GM23338 (cell line): Measurements from ENCODE around the gene LGALSL. TPM values are rescaled to one million over a fixed set of nuclear protein-coding genes. Genes with fewer than 3 reads are reported as not detected.

ENCODE experiments used
- ATAC-seq: fragments of 200-7000 bp; cut with Tn5 transposase; 3 replicates; pipeline ENCODE4 v1.9.1; 2020
- DNase-seq: peaks from one replicate; pipeline ENCODE4 v3.0.0-alpha.2; 2015; ENCODE audit warnings: low spot score
- H2AFZ ChIP-seq: fragments of 200-600 bp; sonication (generic); 2 replicates; pipeline ENCODE4 v1.8.0; 2016; ENCODE audit warnings: antibody characterized with exemption, mild to moderate bottlenecking, moderate library complexity
- H3F3A ChIP-seq: fragments of 200-600 bp; sonication (generic); replicated peaks from 2 replicates; pipeline ENCODE4 v1.8.0; 2017; ENCODE audit warnings: antibody characterized with exemption, mixed run types, low read depth
- H3K27ac ChIP-seq: fragments of 200-600 bp; sonication (generic); 2 replicates; pipeline ENCODE4 v1.6.1; 2016; ENCODE audit warnings: low read depth
- H3K27me3 ChIP-seq: fragments of 200-600 bp; sonication (generic); 2 replicates; pipeline ENCODE4 v1.8.0; 2016; ENCODE audit warnings: mild to moderate bottlenecking, mixed run types, moderate library complexity; ENCODE audit not compliant: insufficient read depth
- H3K36me3 ChIP-seq: fragments of 200-600 bp; sonication (generic); 2 replicates; pipeline ENCODE4 v1.8.0; 2016; ENCODE audit warnings: mild to moderate bottlenecking; ENCODE audit not compliant: insufficient read depth
- H3K4me1 ChIP-seq: fragments of 200-600 bp; sonication (generic); 2 replicates; pipeline ENCODE4 v1.8.0; 2016; ENCODE audit warnings: mild to moderate bottlenecking, moderate library complexity; ENCODE audit not compliant: insufficient read depth
- H3K4me2 ChIP-seq: fragments of 200-600 bp; sonication (generic); 2 replicates; pipeline ENCODE4 v1.7.1; 2017; ENCODE audit warnings: mixed run types
- H3K4me3 ChIP-seq: fragments of 200-600 bp; sonication (generic); 2 replicates; pipeline ENCODE4 v1.6.1; 2016; ENCODE audit warnings: mixed run types
- H3K79me2 ChIP-seq: fragments of 200-600 bp; sonication (generic); replicated peaks from 2 replicates; pipeline ENCODE4 v1.8.0; 2017; ENCODE audit warnings: mild to moderate bottlenecking; ENCODE audit not compliant: insufficient read depth
- H3K9me2 ChIP-seq: fragments of 200-600 bp; sonication (generic); 2 replicates; pipeline ENCODE4 v1.8.0; 2017; ENCODE audit not compliant: insufficient read depth
- H4K20me1 ChIP-seq: fragments of 200-600 bp; sonication (generic); replicated peaks from 2 replicates; pipeline ENCODE4 v1.8.0; 2017; ENCODE audit warnings: mild to moderate bottlenecking; ENCODE audit not compliant: insufficient read depth
- H3K27ac Mint-ChIP-seq: 2 replicates; pipeline ENCODE4 v1.8.0; 2020; ENCODE audit warnings: inconsistent platforms, mild to moderate bottlenecking, moderate library complexity, mixed read lengths
- H3K27me3 Mint-ChIP-seq: 3 replicates; pipeline ENCODE4 v1.8.0; 2022; ENCODE audit warnings: low read depth, mild to moderate bottlenecking, moderate library complexity, mixed read lengths, inconsistent platforms; ENCODE audit not compliant: insufficient read depth, poor library complexity
- H3K36me3 Mint-ChIP-seq: 3 replicates; pipeline ENCODE4 v1.8.0; 2021; ENCODE audit warnings: low read depth, mild to moderate bottlenecking, inconsistent platforms, moderate library complexity, mixed read lengths
- H3K4me1 Mint-ChIP-seq: 3 replicates; pipeline ENCODE4 v1.8.0; 2020; ENCODE audit warnings: mild to moderate bottlenecking, inconsistent platforms, mixed read lengths
- H3K4me3 Mint-ChIP-seq: 3 replicates; pipeline ENCODE4 v1.8.0; 2021; ENCODE audit warnings: moderate library complexity, mild to moderate bottlenecking, inconsistent platforms, mixed read lengths
- H3K9me3 Mint-ChIP-seq: 3 replicates; pipeline ENCODE4 v1.8.0; 2020; ENCODE audit warnings: moderate library complexity, mild to moderate bottlenecking, inconsistent platforms, mixed read lengths
- CTCF ChIP-seq, 2 experiments: fragments of 200-600 bp in 1 of 2; sonication (generic) in 1 of 2; conservative IDR thresholded peaks; 2 replicates each; pipeline versions ENCODE4 v1.5.1 to v1.6.1; 2016 to 2017; ENCODE audit warnings: antibody characterized with exemption in 2 of 2, low read depth in 2 of 2, mild to moderate bottlenecking in 2 of 2, moderate library complexity in 1 of 2
- POLR2AphosphoS5 ChIP-seq: IDR thresholded peaks from 2 replicates; pipeline ENCODE4 v1.6.1; 2016; ENCODE audit warnings: antibody characterized with exemption, low read depth
- STAT1 ChIP-seq: IDR thresholded peaks from one replicate; pipeline ENCODE4 v1.6.1; 2016; ENCODE audit warnings: antibody characterized with exemption; ENCODE audit not compliant: unreplicated experiment
- polyA plus RNA-seq: library from polyadenylated mRNA; unstranded; fragments of >200 nt; fragmentation: Nextera tagmentation; extraction: Ambion mirVana; gene quantifications from 2 replicates; pipeline ENCODE4 v1.2.1, GENCODE V29; 2016
- total RNA-seq: library from RNA; depleted of rRNA; stranded (reverse); fragments of >200 nt; shearing (Covaris generic); gene quantifications from 2 replicates; pipeline ENCODE4 v1.2.3, GENCODE V29; 2014
- TF ChIP-seq, protein P1 (sequence below): fragments of 250-450 bp; sonication (Bioruptor Pico); IDR thresholded peaks from 2 replicates; pipeline ENCODE4 v1.5.0; 2020; ENCODE audit warnings: mild to moderate bottlenecking, moderate library complexity

LGALSL gene
- total and polyA plus RNA-seq, 2 experiments from 2014 or later: 20.6 to 28.4 TPM

- TF ChIP-seq, protein P1, sequence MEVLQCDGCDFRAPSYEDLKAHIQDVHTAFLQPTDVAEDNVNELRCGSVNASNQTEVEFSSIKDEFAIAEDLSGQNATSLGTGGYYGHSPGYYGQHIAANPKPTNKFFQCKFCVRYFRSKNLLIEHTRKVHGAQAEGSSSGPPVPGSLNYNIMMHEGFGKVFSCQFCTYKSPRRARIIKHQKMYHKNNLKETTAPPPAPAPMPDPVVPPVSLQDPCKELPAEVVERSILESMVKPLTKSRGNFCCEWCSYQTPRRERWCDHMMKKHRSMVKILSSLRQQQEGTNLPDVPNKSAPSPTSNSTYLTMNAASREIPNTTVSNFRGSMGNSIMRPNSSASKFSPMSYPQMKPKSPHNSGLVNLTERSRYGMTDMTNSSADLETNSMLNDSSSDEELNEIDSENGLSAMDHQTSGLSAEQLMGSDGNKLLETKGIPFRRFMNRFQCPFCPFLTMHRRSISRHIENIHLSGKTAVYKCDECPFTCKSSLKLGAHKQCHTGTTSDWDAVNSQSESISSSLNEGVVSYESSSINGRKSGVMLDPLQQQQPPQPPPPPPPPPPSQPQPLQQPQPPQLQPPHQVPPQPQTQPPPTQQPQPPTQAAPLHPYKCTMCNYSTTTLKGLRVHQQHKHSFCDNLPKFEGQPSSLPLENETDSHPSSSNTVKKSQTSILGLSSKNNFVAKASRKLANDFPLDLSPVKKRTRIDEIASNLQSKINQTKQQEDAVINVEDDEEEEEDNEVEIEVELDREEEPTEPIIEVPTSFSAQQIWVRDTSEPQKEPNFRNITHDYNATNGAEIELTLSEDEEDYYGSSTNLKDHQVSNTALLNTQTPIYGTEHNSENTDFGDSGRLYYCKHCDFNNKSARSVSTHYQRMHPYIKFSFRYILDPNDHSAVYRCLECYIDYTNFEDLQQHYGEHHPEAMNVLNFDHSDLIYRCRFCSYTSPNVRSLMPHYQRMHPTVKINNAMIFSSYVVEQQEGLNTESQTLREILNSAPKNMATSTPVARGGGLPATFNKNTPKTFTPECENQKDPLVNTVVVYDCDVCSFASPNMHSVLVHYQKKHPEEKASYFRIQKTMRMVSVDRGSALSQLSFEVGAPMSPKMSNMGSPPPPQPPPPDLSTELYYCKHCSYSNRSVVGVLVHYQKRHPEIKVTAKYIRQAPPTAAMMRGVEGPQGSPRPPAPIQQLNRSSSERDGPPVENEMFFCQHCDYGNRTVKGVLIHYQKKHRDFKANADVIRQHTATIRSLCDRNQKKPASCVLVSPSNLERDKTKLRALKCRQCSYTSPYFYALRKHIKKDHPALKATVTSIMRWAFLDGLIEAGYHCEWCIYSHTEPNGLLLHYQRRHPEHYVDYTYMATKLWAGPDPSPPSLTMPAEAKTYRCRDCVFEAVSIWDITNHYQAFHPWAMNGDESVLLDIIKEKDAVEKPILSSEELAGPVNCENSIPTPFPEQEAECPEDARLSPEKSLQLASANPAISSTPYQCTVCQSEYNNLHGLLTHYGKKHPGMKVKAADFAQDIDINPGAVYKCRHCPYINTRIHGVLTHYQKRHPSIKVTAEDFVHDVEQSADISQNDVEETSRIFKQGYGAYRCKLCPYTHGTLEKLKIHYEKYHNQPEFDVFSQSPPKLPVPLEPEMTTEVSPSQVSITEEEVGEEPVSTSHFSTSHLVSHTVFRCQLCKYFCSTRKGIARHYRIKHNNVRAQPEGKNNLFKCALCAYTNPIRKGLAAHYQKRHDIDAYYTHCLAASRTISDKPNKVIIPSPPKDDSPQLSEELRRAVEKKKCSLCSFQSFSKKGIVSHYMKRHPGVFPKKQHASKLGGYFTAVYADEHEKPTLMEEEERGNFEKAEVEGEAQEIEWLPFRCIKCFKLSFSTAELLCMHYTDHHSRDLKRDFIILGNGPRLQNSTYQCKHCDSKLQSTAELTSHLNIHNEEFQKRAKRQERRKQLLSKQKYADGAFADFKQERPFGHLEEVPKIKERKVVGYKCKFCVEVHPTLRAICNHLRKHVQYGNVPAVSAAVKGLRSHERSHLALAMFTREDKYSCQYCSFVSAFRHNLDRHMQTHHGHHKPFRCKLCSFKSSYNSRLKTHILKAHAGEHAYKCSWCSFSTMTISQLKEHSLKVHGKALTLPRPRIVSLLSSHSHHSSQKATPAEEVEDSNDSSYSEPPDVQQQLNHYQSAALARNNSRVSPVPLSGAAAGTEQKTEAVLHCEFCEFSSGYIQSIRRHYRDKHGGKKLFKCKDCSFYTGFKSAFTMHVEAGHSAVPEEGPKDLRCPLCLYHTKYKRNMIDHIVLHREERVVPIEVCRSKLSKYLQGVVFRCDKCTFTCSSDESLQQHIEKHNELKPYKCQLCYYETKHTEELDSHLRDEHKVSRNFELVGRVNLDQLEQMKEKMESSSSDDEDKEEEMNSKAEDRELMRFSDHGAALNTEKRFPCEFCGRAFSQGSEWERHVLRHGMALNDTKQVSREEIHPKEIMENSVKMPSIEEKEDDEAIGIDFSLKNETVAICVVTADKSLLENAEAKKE (CRISPR knock-in tag): no peak
- TF ChIP-seq STAT1: no peak
- 0 out of 4 replicates have a peak, but pooled peaks of 1 of the 2 experiments have one; percentile 5 for TF ChIP-seq CTCF (conservative IDR thresholded peaks at IDR 0.05; ENCODE audit: low read depth in 2 of 2)
- TF ChIP-seq POLR2AphosphoS5: no peak
- Mint-ChIP-seq H3K27ac (no peak overlapping the region), H3K27me3 (no peaks in the 10 kb centered on the region), H3K4me1 (no peaks in the 10 kb centered on the region; the same call in 1 of the 3 replicates), H3K9me3 (no peaks in the 10 kb centered on the region), H3K36me3 (no peaks in the 10 kb centered on the region), H3K4me3 (no peak overlapping the region)
- Histone ChIP-seq H3K79me2 (no peaks in the 10 kb centered on the region), H2AFZ (peak overlapping the region; percentile 69), H3F3A (no peaks in the 10 kb centered on the region), H3K9me2 (no peaks in the 10 kb centered on the region), H3K36me3 (no peaks in the 10 kb centered on the region), H4K20me1 (no peaks in the 10 kb centered on the region), H3K4me2 (no peak overlapping the region), H3K27ac (no peak overlapping the region), H3K4me3 (no peak overlapping the region), H3K4me1 (no peaks in the 10 kb centered on the region; the same call in 1 of the 2 replicates), H3K27me3 (no peaks in the 10 kb centered on the region)
- DNase-seq: no peak
- ATAC-seq: no peak; the same call in 2 of the 3 replicates
Observed at GRCh38 chr2:64482765-64483504, 29.0 kb downstream of the LGALSL start.
